Astrocyte (in vitro differentiated cells and primary cell): Measurements from ENCODE around the gene ZSCAN23. TPM values are rescaled to one million over a fixed set of nuclear protein-coding genes. Genes with fewer than 3 reads are reported as not detected.

Experiments used
- DNase-seq: peaks from one replicate; pipeline ENCODE4 v3.0.0-alpha.2; 2010; ENCODE audit warnings: low read depth
- FAIRE-seq: peaks from 2 replicates; lab custom pipeline; 2011; peaks lifted over from hg19 to GRCh38; lab: Jason Lieb, UNC
- H2AFZ ChIP-seq: 2 replicates; pipeline ENCODE4 v1.6.0; 2012; ENCODE audit warnings: low read depth, low read length, inconsistent platforms
- H3K27ac ChIP-seq: 2 replicates; pipeline ENCODE4 v1.5.1; 2011; ENCODE audit warnings: low read depth, low read length, inconsistent platforms
- H3K27me3 ChIP-seq: 2 replicates; pipeline ENCODE4 v1.6.0; 2011; ENCODE audit warnings: low read length, inconsistent platforms; ENCODE audit not compliant: insufficient read depth
- H3K36me3 ChIP-seq: 2 replicates; pipeline ENCODE4 v1.5.1; 2011; ENCODE audit warnings: low read length, inconsistent platforms; ENCODE audit not compliant: insufficient read depth
- H3K4me1 ChIP-seq: 2 replicates; pipeline ENCODE4 v1.5.1; 2011; ENCODE audit warnings: low read length, inconsistent platforms; ENCODE audit not compliant: insufficient read depth
- H3K4me2 ChIP-seq: 2 replicates; pipeline ENCODE4 v1.6.0; 2012; ENCODE audit warnings: low read length, inconsistent platforms
- H3K4me3 ChIP-seq: 2 replicates; pipeline ENCODE4 v1.5.1; 2011; ENCODE audit warnings: low read depth, mild to moderate bottlenecking, low read length, inconsistent platforms; ENCODE audit not compliant: insufficient read depth
- H3K79me2 ChIP-seq: 2 replicates; pipeline ENCODE4 v1.6.0; 2012; ENCODE audit warnings: mild to moderate bottlenecking, low read length, inconsistent platforms; ENCODE audit not compliant: insufficient read depth
- H3K9ac ChIP-seq: 2 replicates; pipeline ENCODE4 v1.6.0; 2012; ENCODE audit warnings: mild to moderate bottlenecking, low read length, inconsistent platforms
- H3K9me3 ChIP-seq: 2 replicates; pipeline ENCODE4 v1.5.1; 2012; ENCODE audit warnings: low read depth, mild to moderate bottlenecking, low read length, inconsistent platforms; ENCODE audit not compliant: insufficient read depth
- H4K20me1 ChIP-seq: 2 replicates; pipeline ENCODE4 v1.6.0; 2012; ENCODE audit warnings: low read length, inconsistent platforms; ENCODE audit not compliant: insufficient read depth
- H3K27ac Mint-ChIP-seq: one replicate; pipeline ENCODE4 v1.8.0; 2021; ENCODE audit warnings: mild to moderate bottlenecking, mixed read lengths; ENCODE audit not compliant: unreplicated experiment
- H3K27me3 Mint-ChIP-seq: one replicate; pipeline ENCODE4 v1.8.0; 2021; ENCODE audit warnings: low read depth, mixed read lengths; ENCODE audit not compliant: unreplicated experiment
- H3K36me3 Mint-ChIP-seq: one replicate; pipeline ENCODE4 v1.8.0; 2021; ENCODE audit warnings: low read depth, mixed read lengths; ENCODE audit not compliant: unreplicated experiment
- H3K4me1 Mint-ChIP-seq: one replicate; pipeline ENCODE4 v1.8.0; 2021; ENCODE audit warnings: low read depth, mixed read lengths; ENCODE audit not compliant: unreplicated experiment
- H3K4me3 Mint-ChIP-seq: one replicate; pipeline ENCODE4 v1.8.0; 2021; ENCODE audit warnings: mild to moderate bottlenecking, moderate library complexity, mixed read lengths; ENCODE audit not compliant: unreplicated experiment
- H3K9me3 Mint-ChIP-seq: one replicate; pipeline ENCODE4 v1.8.0; 2021; ENCODE audit warnings: mild to moderate bottlenecking, mixed read lengths; ENCODE audit not compliant: unreplicated experiment
- EZH2 ChIP-seq: IDR thresholded peaks from 2 replicates; pipeline ENCODE4 v1.6.1; 2012; ENCODE audit warnings: mild to moderate bottlenecking, low read length, inconsistent platforms; ENCODE audit not compliant: insufficient read depth
- total RNA-seq: library from RNA; stranded (reverse); gene quantifications from 2 replicates; pipeline ENCODE4 v1.2.1, GENCODE V29; 2021
- TF ChIP-seq, protein P1 (sequence below): IDR thresholded peaks from 2 replicates; pipeline ENCODE4 v1.5.1; 2011; ENCODE audit warnings: low read depth, mild to moderate bottlenecking, inconsistent platforms, low read length, moderate library complexity; ENCODE audit not compliant: insufficient read depth

ZSCAN23 gene
- total RNA-seq, 1 donor from 2014 or later, result 4.8 TPM

DNA sequence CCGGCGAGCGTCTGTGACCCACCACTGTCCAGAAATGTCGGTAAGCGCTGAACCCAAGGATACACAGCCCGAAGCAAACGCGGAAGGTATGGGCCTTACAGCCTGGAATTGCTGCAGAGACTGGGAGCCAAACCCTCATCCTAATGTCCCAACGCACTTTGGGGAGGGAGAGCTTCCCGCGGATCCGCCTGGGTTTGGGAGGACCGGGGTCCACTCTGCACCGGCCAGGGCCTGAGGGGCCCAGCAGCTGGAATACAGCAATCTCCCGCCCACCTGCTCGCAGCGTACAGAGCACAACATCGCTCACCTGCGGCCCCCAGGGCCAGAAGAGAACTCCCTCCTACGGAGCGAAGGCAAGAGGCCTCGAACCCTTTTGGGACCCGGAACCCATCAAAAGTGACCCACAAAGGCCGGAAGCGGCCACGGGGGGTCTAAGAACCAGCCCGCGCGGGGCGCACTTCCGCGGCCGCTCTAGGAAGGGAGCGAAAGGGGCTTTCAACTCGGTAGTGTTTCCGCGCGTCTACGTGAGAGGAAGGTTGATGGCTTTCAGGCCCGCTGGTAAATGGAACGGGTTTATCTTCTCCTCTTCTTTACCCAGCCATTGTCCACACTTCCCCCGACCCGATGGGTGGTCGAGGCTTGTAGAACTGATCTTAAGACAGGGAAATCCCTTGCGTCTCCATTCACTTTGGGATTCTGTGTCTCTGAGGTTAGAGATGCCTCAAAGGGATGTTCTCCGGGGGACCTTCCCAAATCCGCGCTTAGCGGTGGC is 43.8 kb downstream of the ZSCAN23 start, which contains the start of gene ZSCAN12:
TSS of gene ZSCAN12 (minus strand) at position 398 of the 772 bp plus-strand sequence. CDS start 1,342 bp downstream, outside the sequence.
- Histone ChIP-seq H3K4me1 (peaks cover 4% of the 10 kb centered on the region), H4K20me1 (peaks cover 2% of the 10 kb centered on the region), H3K79me2 (peaks cover 45% of the 10 kb centered on the region), H3K27me3 (no peaks in the 10 kb centered on the region), H3K36me3 (peaks cover 2% of the 10 kb centered on the region), H2AFZ (peak within 1 kb of the TSS; percentile 91), H3K4me3 (peak within 1 kb of the TSS; percentile 83), H3K4me2 (peak within 1 kb of the TSS; percentile 87), H3K9ac (peak within 1 kb of the TSS; percentile 88), H3K27ac (peak within 1 kb of the TSS; percentile 60), H3K9me3 (no peaks in the 10 kb centered on the region)
- DNase-seq (peak; percentile 71), FAIRE-seq (no peak)
- Mint-ChIP-seq H3K9me3 (no peaks in the 10 kb centered on the region), H3K27me3 (no peaks in the 10 kb centered on the region), H3K36me3 (no peaks in the 10 kb centered on the region), H3K27ac (peak within 1 kb of the TSS; percentile 96), H3K4me1 (peaks cover 11% of the 10 kb centered on the region), H3K4me3 (peak within 1 kb of the TSS; percentile 95)
- TF ChIP-seq EZH2, result no peak
- TF ChIP-seq, protein P1, sequence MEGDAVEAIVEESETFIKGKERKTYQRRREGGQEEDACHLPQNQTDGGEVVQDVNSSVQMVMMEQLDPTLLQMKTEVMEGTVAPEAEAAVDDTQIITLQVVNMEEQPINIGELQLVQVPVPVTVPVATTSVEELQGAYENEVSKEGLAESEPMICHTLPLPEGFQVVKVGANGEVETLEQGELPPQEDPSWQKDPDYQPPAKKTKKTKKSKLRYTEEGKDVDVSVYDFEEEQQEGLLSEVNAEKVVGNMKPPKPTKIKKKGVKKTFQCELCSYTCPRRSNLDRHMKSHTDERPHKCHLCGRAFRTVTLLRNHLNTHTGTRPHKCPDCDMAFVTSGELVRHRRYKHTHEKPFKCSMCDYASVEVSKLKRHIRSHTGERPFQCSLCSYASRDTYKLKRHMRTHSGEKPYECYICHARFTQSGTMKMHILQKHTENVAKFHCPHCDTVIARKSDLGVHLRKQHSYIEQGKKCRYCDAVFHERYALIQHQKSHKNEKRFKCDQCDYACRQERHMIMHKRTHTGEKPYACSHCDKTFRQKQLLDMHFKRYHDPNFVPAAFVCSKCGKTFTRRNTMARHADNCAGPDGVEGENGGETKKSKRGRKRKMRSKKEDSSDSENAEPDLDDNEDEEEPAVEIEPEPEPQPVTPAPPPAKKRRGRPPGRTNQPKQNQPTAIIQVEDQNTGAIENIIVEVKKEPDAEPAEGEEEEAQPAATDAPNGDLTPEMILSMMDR, result peak; percentile 17

DNA sequence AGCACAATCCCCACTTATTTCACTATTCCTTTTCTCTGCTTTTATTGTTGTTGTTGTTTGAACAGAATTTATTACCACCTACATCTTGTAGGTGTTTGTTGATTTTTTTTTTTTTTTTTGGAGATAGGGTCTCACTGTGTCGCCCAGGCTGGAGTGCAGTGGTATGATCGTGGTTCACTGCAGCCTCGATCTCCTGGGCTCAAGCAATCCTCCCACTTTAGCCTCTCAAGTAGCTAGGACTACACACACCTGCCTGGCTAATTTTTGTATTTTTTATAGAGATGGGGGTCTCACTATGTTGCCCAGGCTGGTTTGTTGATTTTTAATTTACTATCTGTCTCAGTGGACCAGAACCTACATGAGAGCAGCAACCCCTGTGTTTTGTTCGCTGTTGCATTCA is 47.4 kb downstream of the ZSCAN23 start:
- H3K36me3 Mint-ChIP-seq, result peaks cover 15% of the 10 kb centered on the region
- H3K79me2 ChIP-seq, result peaks cover 60% of the 10 kb centered on the region
- H4K20me1 ChIP-seq, result peaks cover 19% of the 10 kb centered on the region
- peaks cover 4% of the 10 kb centered on the region for H3K4me1 ChIP-seq
- DNase-seq, result no peak
- no peak overlapping the region for H3K27ac Mint-ChIP-seq
- H3K4me3 Mint-ChIP-seq, result no peak overlapping the region
- no peaks in the 10 kb centered on the region for H3K27me3 Mint-ChIP-seq
- no peak overlapping the region for H3K4me2 ChIP-seq
- peaks cover 3% of the 10 kb centered on the region for H3K9me3 ChIP-seq
- no peak overlapping the region for H3K27ac ChIP-seq
- peaks cover 20% of the 10 kb centered on the region for H3K36me3 ChIP-seq
- peaks cover 11% of the 10 kb centered on the region for H3K4me1 Mint-ChIP-seq
- no peak for FAIRE-seq
- H3K27me3 ChIP-seq, result no peaks in the 10 kb centered on the region
- no peak overlapping the region for H3K9ac ChIP-seq
- H3K9me3 Mint-ChIP-seq, result peaks cover 5% of the 10 kb centered on the region
- TF ChIP-seq, protein P1, result no peak
- no peak overlapping the region for H3K4me3 ChIP-seq
- no peak overlapping the region for H2AFZ ChIP-seq
